HUES48 (cell line): ENCODE results near the gene WWC1.
"Not testable (repeated sequence)": the region's sequence is repeated elsewhere in the genome, so short reads cannot be mapped to it uniquely, and the experiment has no call there.

ENCODE experiments used
- H3K27ac ChIP-seq: one replicate; pipeline ENCODE4 v1.7.0; 2013; ENCODE audit warnings: low read depth, low read length, inconsistent platforms
- H3K27me3 ChIP-seq: 2 replicates; pipeline ENCODE4 v1.6.1; 2013; ENCODE audit warnings: mild to moderate bottlenecking, low read length; ENCODE audit not compliant: control insufficient read depth, insufficient read depth
- H3K36me3 ChIP-seq: 2 replicates; pipeline ENCODE4 v1.6.1; 2013; ENCODE audit warnings: low read length; ENCODE audit not compliant: control insufficient read depth, insufficient read depth
- H3K4me1 ChIP-seq: 2 replicates; pipeline ENCODE4 v1.6.1; 2013; ENCODE audit warnings: mild to moderate bottlenecking, low read length; ENCODE audit not compliant: control insufficient read depth, insufficient read depth
- H3K4me3 ChIP-seq: 2 replicates; pipeline ENCODE4 v1.5.1; 2013; ENCODE audit warnings: mild to moderate bottlenecking, low read depth, low read length
- H3K9ac ChIP-seq: 2 replicates; pipeline ENCODE4 v1.6.1; 2013; ENCODE audit warnings: mild to moderate bottlenecking, low read depth, low read length, moderate library complexity
- H3K9me3 ChIP-seq: 2 replicates; pipeline ENCODE4 v1.6.1; 2013; ENCODE audit warnings: low read length; ENCODE audit not compliant: control insufficient read depth, insufficient read depth

The WWC1 gene

GRCh38 chr5:168427224-168427623 lies 135.8 kb downstream of the WWC1 start:
- no peaks in the 10 kb centered on the region for H3K27me3 ChIP-seq
- peaks cover 57% of the 10 kb centered on the region for H3K36me3 ChIP-seq
- no peaks in the 10 kb centered on the region for H3K4me1 ChIP-seq
- no peak overlapping the region for H3K9ac ChIP-seq
- no peak overlapping the region for H3K4me3 ChIP-seq
- no peaks in the 10 kb centered on the region for H3K9me3 ChIP-seq
- no peak overlapping the region for H3K27ac ChIP-seq

GRCh38 chr5:168428552-168428951 lies 137.1 kb downstream of the WWC1 start:
- H3K4me3 ChIP-seq: no peak overlapping the region
- H3K27me3 ChIP-seq: no peaks in the 10 kb centered on the region
- no peak overlapping the region for H3K27ac ChIP-seq
- H3K9ac ChIP-seq: no peak overlapping the region
- H3K9me3 ChIP-seq: no peaks in the 10 kb centered on the region
- H3K4me1 ChIP-seq: no peaks in the 10 kb centered on the region
- peaks cover 64% of the 10 kb centered on the region for H3K36me3 ChIP-seq

- no peaks in the 10 kb centered on the region for H3K27me3 ChIP-seq
- peaks cover 76% of the 10 kb centered on the region for H3K36me3 ChIP-seq
- no peaks in the 10 kb centered on the region for H3K9me3 ChIP-seq
- H3K4me3 ChIP-seq: no peak overlapping the region
- no peak overlapping the region for H3K9ac ChIP-seq
- no peaks in the 10 kb centered on the region for H3K4me1 ChIP-seq
- no peak overlapping the region for H3K27ac ChIP-seq
Observed at GRCh38 chr5:168430296-168430695, 138.9 kb downstream of the WWC1 start.

GRCh38 chr5:168432903-168433302 lies 141.5 kb downstream of the WWC1 start:
- Histone ChIP-seq H3K4me1 (peaks cover 9% of the 10 kb centered on the region; the same call in 1 of the 2 replicates), H3K27me3 (no peaks in the 10 kb centered on the region), H3K9me3 (no peaks in the 10 kb centered on the region), H3K27ac (no peak overlapping the region), H3K4me3 (no peak overlapping the region), H3K36me3 (peaks cover 75% of the 10 kb centered on the region), H3K9ac (no peak overlapping the region)

GRCh38 chr5:168434001-168434400 lies 142.6 kb downstream of the WWC1 start:
- Histone ChIP-seq H3K36me3 (peaks cover 71% of the 10 kb centered on the region), H3K9me3 (no peaks in the 10 kb centered on the region), H3K27ac (no peak overlapping the region), H3K4me1 (peaks cover 9% of the 10 kb centered on the region; the same call in 1 of the 2 replicates), H3K4me3 (no peak overlapping the region), H3K27me3 (no peaks in the 10 kb centered on the region), H3K9ac (no peak overlapping the region)

- Histone ChIP-seq H3K9me3 (no peaks in the 10 kb centered on the region), H3K9ac (no peak overlapping the region), H3K4me1 (peaks cover 9% of the 10 kb centered on the region; the same call in 1 of the 2 replicates), H3K27me3 (no peaks in the 10 kb centered on the region), H3K27ac (no peak overlapping the region), H3K4me3 (no peak overlapping the region), H3K36me3 (peaks cover 66% of the 10 kb centered on the region)
Observed at GRCh38 chr5:168434746-168435321, 143.4 kb downstream of the WWC1 start.

- peaks cover 61% of the 10 kb centered on the region for H3K36me3 ChIP-seq
- H3K4me3 ChIP-seq, H3K27me3 ChIP-seq, H3K9me3 ChIP-seq, H3K9ac ChIP-seq, H3K27ac ChIP-seq, H3K4me1 ChIP-seq: not testable (repeated sequence)
Observed at GRCh38 chr5:168435340-168435739, 143.9 kb downstream of the WWC1 start.

- Histone ChIP-seq H3K4me3 (no peak overlapping the region), H3K9ac (no peak overlapping the region), H3K27me3 (no peaks in the 10 kb centered on the region), H3K36me3 (peaks cover 54% of the 10 kb centered on the region), H3K4me1 (peaks cover 9% of the 10 kb centered on the region; the same call in 1 of the 2 replicates), H3K27ac (no peak overlapping the region), H3K9me3 (no peaks in the 10 kb centered on the region)
Observed at GRCh38 chr5:168438349-168438748, 146.9 kb downstream of the WWC1 start.

GRCh38 chr5:168443533-168443932 lies 152.1 kb downstream of the WWC1 start:
- H3K4me3 ChIP-seq: no peak overlapping the region
- H3K36me3 ChIP-seq: peaks cover 48% of the 10 kb centered on the region
- no peak overlapping the region for H3K27ac ChIP-seq
- no peaks in the 10 kb centered on the region for H3K27me3 ChIP-seq
- no peaks in the 10 kb centered on the region for H3K9me3 ChIP-seq
- no peak overlapping the region for H3K9ac ChIP-seq
- H3K4me1 ChIP-seq: no peaks in the 10 kb centered on the region

- H3K4me3 ChIP-seq: no peak overlapping the region
- H3K9ac ChIP-seq: no peak overlapping the region
- H3K36me3 ChIP-seq: peaks cover 48% of the 10 kb centered on the region
- no peak overlapping the region for H3K27ac ChIP-seq
- no peaks in the 10 kb centered on the region for H3K9me3 ChIP-seq
- H3K27me3 ChIP-seq: no peaks in the 10 kb centered on the region
- no peaks in the 10 kb centered on the region for H3K4me1 ChIP-seq
Observed at GRCh38 chr5:168443950-168444700, 152.7 kb downstream of the WWC1 start.

GRCh38 chr5:168446983-168447619 lies 155.7 kb downstream of the WWC1 start:
- no peaks in the 10 kb centered on the region for H3K27me3 ChIP-seq
- no peaks in the 10 kb centered on the region for H3K4me1 ChIP-seq
- H3K9me3 ChIP-seq: no peaks in the 10 kb centered on the region
- no peak overlapping the region for H3K4me3 ChIP-seq
- H3K36me3 ChIP-seq: peaks cover 38% of the 10 kb centered on the region
- H3K27ac ChIP-seq: no peak overlapping the region
- H3K9ac ChIP-seq: no peak overlapping the region
